Measurements from ENCODE around the gene PRDX5. TPM values are rescaled to one million over a fixed set of nuclear protein-coding genes. Genes with fewer than 3 reads are reported as not detected.
"Not testable (repeated sequence)": the region's sequence is repeated elsewhere in the genome, so short reads cannot be mapped to it uniquely, and the experiment has no call there.

Gene PRDX5
- polyA plus RNA-seq, 4 donors = 229 to 668 (median 548) TPM

- H3K9me3 ChIP-seq (ENCODE audit: control insufficient read depth in 2 of 2, insufficient read depth in 1 of 2, low read depth in 1 of 2, low read length in 1 of 2); H3K27ac ChIP-seq (ENCODE audit: low read depth in 1 of 3, low read length in 2 of 3); H3K4me3 ChIP-seq (ENCODE audit: low read depth in 1 of 3, low read length in 3 of 3); H3K27me3 ChIP-seq (ENCODE audit: control insufficient read depth in 3 of 3, insufficient read depth in 3 of 3, low read length in 3 of 3); DNase-seq; FAIRE-seq: not testable (repeated sequence)
- 76 to 83% (median 81%) methylated on average over 4 of the region's 4 CpGs for WGBS, 3 donors
- Histone ChIP-seq H3K4me1 (ENCODE audit: control insufficient read depth in 3 of 3, insufficient read depth in 2 of 3, low read depth in 1 of 3, low read length in 2 of 3) (peaks cover under 1 to 38% (median under 1%) of the 10 kb centered on the region in 3 donors), H3K36me3 (ENCODE audit: control insufficient read depth in 3 of 3, insufficient read depth in 2 of 3, low read depth in 1 of 3, low read length in 3 of 3) (peaks cover 0 to 43% (median 0%) of the 10 kb centered on the region in 3 donors)
Measured at GRCh38 chr11:64323984-64324383, 6.1 kb downstream of the PRDX5 start.

DNA sequence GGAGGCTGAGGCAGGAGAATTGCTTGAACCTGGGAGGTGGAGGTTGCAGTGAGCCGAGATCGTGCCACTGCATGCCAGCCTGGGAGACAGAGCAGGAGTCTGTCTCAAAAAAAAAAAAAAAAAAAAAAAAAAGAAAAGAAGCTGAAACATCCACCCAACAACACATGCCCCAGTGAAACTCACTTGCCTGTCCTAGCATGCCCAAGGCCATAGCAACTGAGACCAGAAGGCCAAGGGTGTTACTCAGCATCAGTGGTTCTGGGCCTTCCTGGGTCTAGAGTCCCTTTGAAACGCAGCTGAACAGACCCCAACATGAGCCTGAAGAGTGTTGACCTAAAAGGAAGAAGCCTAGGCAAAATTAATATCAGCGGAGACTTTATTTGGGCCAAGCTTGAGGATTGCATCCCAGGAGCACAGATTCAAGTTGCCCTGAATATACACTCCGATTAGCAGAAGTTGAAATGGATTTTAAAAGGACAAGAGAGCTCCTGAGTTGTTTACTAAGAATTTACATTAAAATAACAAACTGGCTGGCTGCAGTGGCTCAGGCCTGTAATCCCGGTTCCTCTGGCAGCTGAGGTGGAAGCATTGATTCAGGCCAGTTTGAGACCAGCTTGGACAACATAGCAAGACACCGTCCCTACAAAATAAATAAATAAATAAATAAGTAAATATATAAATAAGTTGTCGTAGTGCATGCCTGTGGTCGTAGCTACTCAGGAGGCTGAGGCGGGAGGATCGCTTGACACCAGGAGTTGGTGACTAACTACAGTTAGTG lies 7.0 kb downstream of the PRDX5 start:
- no peaks in the 10 kb centered on the region for H3K27me3 ChIP-seq (ENCODE audit: control insufficient read depth in 3 of 3, insufficient read depth in 3 of 3, low read length in 3 of 3)
- H3K9me3 ChIP-seq (ENCODE audit: control insufficient read depth in 2 of 2, insufficient read depth in 1 of 2, low read depth in 1 of 2, low read length in 1 of 2) = no peaks in the 10 kb centered on the region
- no peak overlapping the region for H3K27ac ChIP-seq (ENCODE audit: low read depth in 1 of 3, low read length in 2 of 3)
- peaks cover 0 to 38% (median 2%) of the 10 kb centered on the region in 3 donors for H3K4me1 ChIP-seq (ENCODE audit: control insufficient read depth in 3 of 3, insufficient read depth in 2 of 3, low read depth in 1 of 3, low read length in 2 of 3)
- H3K4me3 ChIP-seq (ENCODE audit: low read depth in 1 of 3, low read length in 3 of 3) = no peak overlapping the region
- WGBS, 3 donors = 84 to 93% (median 88%) methylated on average over 11 of the region's 11 CpGs
- FAIRE-seq (no peak), DNase-seq (no peak)
- H3K36me3 ChIP-seq (ENCODE audit: control insufficient read depth in 3 of 3, insufficient read depth in 2 of 3, low read depth in 1 of 3, low read length in 3 of 3) = peaks cover 0 to 34% (median 0%) of the 10 kb centered on the region in 3 donors

GRCh38 chr11:64327375-64327774 lies 9.5 kb downstream of the PRDX5 start:
- DNase-seq (no peak), FAIRE-seq (no peak)
- Histone ChIP-seq H3K27ac (ENCODE audit: low read depth in 1 of 3, low read length in 2 of 3) (no peak overlapping the region), H3K4me1 (ENCODE audit: control insufficient read depth in 3 of 3, insufficient read depth in 2 of 3, low read depth in 1 of 3, low read length in 2 of 3) (peaks cover 0 to 28% (median 5%) of the 10 kb centered on the region in 3 donors), H3K9me3 (ENCODE audit: control insufficient read depth in 2 of 2, insufficient read depth in 1 of 2, low read depth in 1 of 2, low read length in 1 of 2) (no peaks in the 10 kb centered on the region), H3K27me3 (ENCODE audit: control insufficient read depth in 3 of 3, insufficient read depth in 3 of 3, low read length in 3 of 3) (no peaks in the 10 kb centered on the region), H3K36me3 (ENCODE audit: control insufficient read depth in 3 of 3, insufficient read depth in 2 of 3, low read depth in 1 of 3, low read length in 3 of 3) (peaks cover 0 to 12% (median 0%) of the 10 kb centered on the region in 3 donors), H3K4me3 (ENCODE audit: low read depth in 1 of 3, low read length in 3 of 3) (no peak overlapping the region)
- 80 to 88% (median 86%) methylated on average over 2 of the region's 2 CpGs for WGBS, 3 donors

DNA sequence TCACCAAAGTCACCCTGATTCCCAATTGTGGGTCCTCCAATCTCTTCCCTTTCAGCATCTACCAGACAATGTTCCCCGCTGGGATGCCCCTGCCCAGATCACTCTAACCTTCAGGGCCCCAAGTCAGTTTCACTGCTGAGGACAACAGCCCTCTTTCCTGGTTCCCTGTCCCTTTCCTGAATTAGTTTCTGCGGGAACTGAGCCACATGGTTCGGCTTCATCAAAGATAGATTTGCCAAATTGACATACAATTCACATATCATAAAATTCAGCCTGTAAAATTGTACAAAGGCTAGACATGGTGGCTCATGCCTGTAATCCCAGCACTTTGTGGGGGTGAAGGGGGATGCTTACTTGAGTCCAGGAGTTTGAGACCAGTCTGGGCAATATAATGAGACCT lies 10.1 kb downstream of the PRDX5 start:
- peak overlapping the region in 1 of 3 donors; percentile 45 for H3K27ac ChIP-seq (ENCODE audit: low read depth in 1 of 3, low read length in 2 of 3)
- H3K36me3 ChIP-seq (ENCODE audit: control insufficient read depth in 3 of 3, insufficient read depth in 2 of 3, low read depth in 1 of 3, low read length in 3 of 3) = peaks cover 0 to 6% (median 0%) of the 10 kb centered on the region in 3 donors
- 20 to 58% (median 40%) methylated on average over 3 of the region's 3 CpGs for WGBS, 3 donors
- FAIRE-seq = no peak
- no peaks in the 10 kb centered on the region for H3K27me3 ChIP-seq (ENCODE audit: control insufficient read depth in 3 of 3, insufficient read depth in 3 of 3, low read length in 3 of 3)
- DNase-seq = peak in 1 of 2 donors; percentile 43
- no peak overlapping the region for H3K4me3 ChIP-seq (ENCODE audit: low read depth in 1 of 3, low read length in 3 of 3)
- no peaks in the 10 kb centered on the region for H3K9me3 ChIP-seq (ENCODE audit: control insufficient read depth in 2 of 2, insufficient read depth in 1 of 2, low read depth in 1 of 2, low read length in 1 of 2)
- peaks cover 0 to 22% (median 5%) of the 10 kb centered on the region in 3 donors for H3K4me1 ChIP-seq (ENCODE audit: control insufficient read depth in 3 of 3, insufficient read depth in 2 of 3, low read depth in 1 of 3, low read length in 2 of 3)

GRCh38 chr11:64330888-64331287 lies 13.0 kb downstream of the PRDX5 start:
- H3K27ac ChIP-seq (ENCODE audit: low read depth in 1 of 3, low read length in 2 of 3) = no peak overlapping the region
- H3K9me3 ChIP-seq (ENCODE audit: control insufficient read depth in 2 of 2, insufficient read depth in 1 of 2, low read depth in 1 of 2, low read length in 1 of 2) = no peaks in the 10 kb centered on the region
- DNase-seq (no peak), FAIRE-seq (no peak)
- no peaks in the 10 kb centered on the region for H3K27me3 ChIP-seq (ENCODE audit: control insufficient read depth in 3 of 3, insufficient read depth in 3 of 3, low read length in 3 of 3)
- no peak overlapping the region for H3K4me3 ChIP-seq (ENCODE audit: low read depth in 1 of 3, low read length in 3 of 3)
- peaks cover 0 to 29% (median 5%) of the 10 kb centered on the region in 3 donors for H3K4me1 ChIP-seq (ENCODE audit: control insufficient read depth in 3 of 3, insufficient read depth in 2 of 3, low read depth in 1 of 3, low read length in 2 of 3)
- WGBS, 3 donors = 87 to 92% (median 91%) methylated on average over 11 of the region's 11 CpGs
- no peaks in the 10 kb centered on the region for H3K36me3 ChIP-seq (ENCODE audit: control insufficient read depth in 3 of 3, insufficient read depth in 2 of 3, low read depth in 1 of 3, low read length in 3 of 3)

GRCh38 chr11:64331569-64332371 lies 13.8 kb downstream of the PRDX5 start:
- H3K27me3 ChIP-seq (ENCODE audit: control insufficient read depth in 3 of 3, insufficient read depth in 3 of 3, low read length in 3 of 3) = no peaks in the 10 kb centered on the region
- peak overlapping the region in 2 of 3 donors; percentile 46 to 73 for H3K27ac ChIP-seq (ENCODE audit: low read depth in 1 of 3, low read length in 2 of 3)
- FAIRE-seq = no peak
- DNase-seq = peak; percentile 77 to 93
- H3K9me3 ChIP-seq (ENCODE audit: control insufficient read depth in 2 of 2, insufficient read depth in 1 of 2, low read depth in 1 of 2, low read length in 1 of 2) = no peaks in the 10 kb centered on the region
- H3K4me1 ChIP-seq (ENCODE audit: control insufficient read depth in 3 of 3, insufficient read depth in 2 of 3, low read depth in 1 of 3, low read length in 2 of 3) = peaks cover 0 to 29% (median 5%) of the 10 kb centered on the region in 3 donors
- WGBS, 3 donors = 6 to 24% (median 11%) methylated on average over 19 to 20 of the region's 20 CpGs
- no peaks in the 10 kb centered on the region for H3K36me3 ChIP-seq (ENCODE audit: control insufficient read depth in 3 of 3, insufficient read depth in 2 of 3, low read depth in 1 of 3, low read length in 3 of 3)
- no peak overlapping the region for H3K4me3 ChIP-seq (ENCODE audit: low read depth in 1 of 3, low read length in 3 of 3)

GRCh38 chr11:64333556-64333955 lies 15.6 kb downstream of the PRDX5 start:
- DNase-seq = no peak
- no peak for FAIRE-seq
- Histone ChIP-seq H3K36me3 (ENCODE audit: control insufficient read depth in 3 of 3, insufficient read depth in 2 of 3, low read depth in 1 of 3, low read length in 3 of 3) (no peaks in the 10 kb centered on the region), H3K27me3 (ENCODE audit: control insufficient read depth in 3 of 3, insufficient read depth in 3 of 3, low read length in 3 of 3) (no peaks in the 10 kb centered on the region), H3K27ac (ENCODE audit: low read depth in 1 of 3, low read length in 2 of 3) (no peak overlapping the region), H3K9me3 (ENCODE audit: control insufficient read depth in 2 of 2, insufficient read depth in 1 of 2, low read depth in 1 of 2, low read length in 1 of 2) (no peaks in the 10 kb centered on the region), H3K4me1 (ENCODE audit: control insufficient read depth in 3 of 3, insufficient read depth in 2 of 3, low read depth in 1 of 3, low read length in 2 of 3) (peaks cover 0 to 29% (median 5%) of the 10 kb centered on the region in 3 donors), H3K4me3 (ENCODE audit: low read depth in 1 of 3, low read length in 3 of 3) (no peak overlapping the region)
- 82 to 88% (median 85%) methylated on average over 8 of the region's 8 CpGs for WGBS, 3 donors
